ENCODE results near the gene LRMDA.

- TF ChIP-seq CTCF (conservative IDR thresholded peaks at IDR 0.05; ENCODE audit: low read depth, low read length) = no peak
- no peak for TF ChIP-seq EZH2 (IDR thresholded peaks at IDR 0.05; ENCODE audit: borderline replicate concordance, low read depth, low read length, poor library complexity, severe bottlenecking)
These were observed 552.6 kb downstream of the LRMDA start for GRCh38 chr10:75984067-75984466.
